K562 (cell line): Measurements from ENCODE around the gene PTPRC. TPM values are rescaled to one million over a fixed set of nuclear protein-coding genes. Genes with fewer than 3 reads are reported as not detected.

Experiments used
- AFF1 ChIP-seq, 2 experiments: fragments of 450-650 bp; IDR thresholded peaks; 2 replicates each; pipeline ENCODE4 v1.6.1; 2018; ENCODE audit warnings: mild to moderate bottlenecking in 2 of 2, low read depth in 1 of 2; ENCODE audit not compliant: partially characterized antibody in 2 of 2
- ARID3A ChIP-seq: IDR thresholded peaks from 2 replicates; pipeline ENCODE4 v1.6.1; 2012; ENCODE audit warnings: low read depth, low read length, improper control_type of control experiment, borderline replicate concordance
- ATF3 ChIP-seq, 2 experiments: fragments of 450-650 bp in 1 of 2; sonication (generic) in 1 of 2; formaldehyde crosslinking in 1 of 2; IDR thresholded peaks in 1 of 2; conservative IDR thresholded peaks in 1 of 2; 2 replicates each; pipeline versions ENCODE4 v1.6.1 to v1.8.1; 2016 to 2023; ENCODE audit warnings: mild to moderate bottlenecking in 2 of 2, moderate library complexity in 2 of 2, inconsistent platforms in 1 of 2, missing genetic modification reagents in 1 of 2
- BCOR ChIP-seq: fragments of 450-650 bp; IDR thresholded peaks from 2 replicates; pipeline ENCODE4 v1.6.1; 2016
- CTBP1 ChIP-seq: fragments of 450-650 bp; IDR thresholded peaks from 2 replicates; pipeline ENCODE4 v1.6.1; 2016; ENCODE audit warnings: borderline replicate concordance
- HIVEP1 ChIP-seq: fragments of 250-450 bp; sonication (Bioruptor Pico); IDR thresholded peaks from 2 replicates; pipeline ENCODE4 v1.4.0; 2020; ENCODE audit warnings: mild to moderate bottlenecking
- JUND ChIP-seq, 2 experiments: IDR thresholded peaks; 2 replicates in 1 of 2; 3 replicates in 1 of 2; pipeline ENCODE4 v1.6.1; 2011; ENCODE audit warnings: borderline replicate concordance in 2 of 2, low read depth in 2 of 2, low read length in 2 of 2, improper control_type of control experiment in 1 of 2, missing biosample characterization in 1 of 2, missing genetic modification characterization in 1 of 2, missing genetic modification reagents in 1 of 2
- KLF16 ChIP-seq: IDR thresholded peaks from 2 replicates; pipeline ENCODE4 v1.6.1; 2016; ENCODE audit warnings: antibody characterized with exemption
- LEF1 ChIP-seq: fragments of 450-650 bp; IDR thresholded peaks from 2 replicates; pipeline ENCODE4 v1.6.1; 2016; ENCODE audit warnings: mild to moderate bottlenecking
- NFIC ChIP-seq: fragments of 450-650 bp; IDR thresholded peaks from 2 replicates; pipeline ENCODE4 v1.6.1; 2017; ENCODE audit warnings: mild to moderate bottlenecking, inconsistent platforms
- POLR3G ChIP-seq: IDR thresholded peaks from 2 replicates; pipeline ENCODE4 v1.6.1; 2011; ENCODE audit not compliant: insufficient read length, insufficient replicate concordance; ENCODE audit errors: extremely low read depth
- RFX1 ChIP-seq: fragments of 450-650 bp; IDR thresholded peaks from 2 replicates; pipeline ENCODE4 v1.6.1; 2016; ENCODE audit warnings: mild to moderate bottlenecking, moderate library complexity
- TBL1XR1 ChIP-seq, 2 experiments: IDR thresholded peaks; 2 replicates each; pipeline ENCODE4 v1.6.1; 2012; ENCODE audit warnings: improper control_type of control experiment in 2 of 2, low read length in 2 of 2, mild to moderate bottlenecking in 1 of 2
- TCF3 ChIP-seq: sonication (generic); formaldehyde crosslinking; IDR thresholded peaks from 2 replicates; pipeline ENCODE4 v1.4.0; 2020; ENCODE audit warnings: mild to moderate bottlenecking, missing genetic modification reagents
- ZBTB9 ChIP-seq: fragments of 450-650 bp; formaldehyde crosslinking; IDR thresholded peaks from 2 replicates; pipeline ENCODE4 v1.4.0; 2020; ENCODE audit warnings: mild to moderate bottlenecking, moderate library complexity
- ZNF589 ChIP-seq: fragments of 200-800 bp; sonication (Bioruptor generic); IDR thresholded peaks from 2 replicates; pipeline ENCODE4 v1.6.1; 2016; ENCODE audit warnings: low read depth, missing genetic modification characterization, missing compliant biosample characterization
- ZNF740 ChIP-seq, 3 experiments: fragments of 200-800 bp in 1 of 3; sonication (Bioruptor generic) in 1 of 3; sonication (generic) in 1 of 3; formaldehyde crosslinking in 1 of 3; IDR thresholded peaks; 2 replicates each; pipeline versions ENCODE4 v1.6.1 to v1.8.0; 2016 to 2022; ENCODE audit warnings: mild to moderate bottlenecking in 2 of 3, missing compliant biosample characterization in 2 of 3, missing genetic modification characterization in 2 of 3, missing genetic modification reagents in 1 of 3
- polyA plus RNA-seq, 8 experiments: library from polyadenylated mRNA; depleted of rRNA in 4 of 8; stranded (reverse) in 5 of 8; unstranded in 3 of 8; fragments of >200 nt; fragmentation: Nextera tagmentation in 2 of 8; fragmentation: Illumina TruSeq in 1 of 8; extraction: Ambion mirVana in 2 of 8; extraction: Trizol in 1 of 8; gene quantifications; 2 replicates each; pipeline versions ENCODE4 v1.2.1 to v1.2.3, GENCODE V29; 2011 to 2014; ENCODE audit warnings: inconsistent platforms in 1 of 8, missing spikeins in 1 of 8
- total RNA-seq, 7 experiments: library from RNA; depleted of rRNA in 6 of 7; stranded (reverse); fragments of >200 nt in 6 of 7; fragmentation: Illumina TruSeq in 2 of 7; extraction: Trizol in 2 of 7; gene quantifications; 2 replicates each; pipeline versions ENCODE4 v1.2.1 to v1.2.3, GENCODE V29; 2011 to 2021; ENCODE audit warnings: low replicate concordance in 1 of 7

PTPRC gene
- total and polyA plus RNA-seq, 9 of the 15 experiments (the other 6 are each of a cell fraction or from before 2014, with no cell fraction given), result 7.1 to 107 (median 62.9) TPM

GRCh38 chr1:198633675-198634121, 5.1 kb upstream of the PTPRC start (continued):
- TF ChIP-seq ARID3A (0 out of 2 replicates have a peak, but pooled peaks have one; percentile 66), JUND (IDR thresholded peaks at IDR 0.05; ENCODE audit: borderline replicate concordance, low read depth, low read length) (peak; percentile 56; the same call in 1 of the 2 replicates), JUND (tag; IDR thresholded peaks at IDR 0.05; ENCODE audit: borderline replicate concordance, low read depth, low read length) (peak; percentile 35; the same call in 1 of the 3 replicates), POLR3G (no peak), ZBTB9 (CRISPR knock-in tag) (peak; percentile 75; the same call in 1 of the 2 replicates), TBL1XR1 (IDR thresholded peaks at IDR 0.05; ENCODE audit: low read length in 2 of 2) (peak in 1 of 2 experiments; percentile 62; a peak in 2 of 4 replicates), ZNF589 (CRISPR knock-in tag) (peak; percentile 87), TCF3 (CRISPR knock-in tag) (peak; percentile 82), LEF1 (peak; percentile 61; the same call in 1 of the 2 replicates), RFX1 (no peak), ZNF740 (CRISPR knock-in tag; IDR thresholded peaks at IDR 0.05) (no peak), ZNF740 (tag; IDR thresholded peaks at IDR 0.05) (no peak), KLF16 (peak; percentile 66; the same call in 1 of the 2 replicates), BCOR (no peak), NFIC (peak; percentile 78), HIVEP1 (CRISPR knock-in tag) (no peak), ATF3 (IDR thresholded peaks at IDR 0.05) (peak; percentile 48; the same call in 1 of the 2 replicates), ATF3 (CRISPR knock-in tag; conservative IDR thresholded peaks at IDR 0.05) (no peak), AFF1 (IDR thresholded peaks at IDR 0.05; ENCODE audit: low read depth in 1 of 2, partially characterized antibody in 2 of 2) (peak in 1 of 2 experiments; percentile 59), CTBP1 (peak; percentile 68; the same call in 1 of the 2 replicates)
